Thymus (tissue), 11 donors: ENCODE data around the gene RSRC1. TPM values are rescaled to one million over a fixed set of nuclear protein-coding genes. Genes with fewer than 3 reads are reported as not detected.
"Not testable (repeated sequence)": the region's sequence is repeated elsewhere in the genome, so short reads cannot be mapped to it uniquely, and the experiment has no call there.

Experiments
- DNase-seq, 9 donors: peaks; one replicate each; pipeline ENCODE4 v3.0.0-alpha.2; 2013; ENCODE audit warnings: low spot score in 9 of 9, low read depth in 6 of 9, missing footprints in 1 of 9
- H3K27ac ChIP-seq, 2 donors: one replicate each; pipeline ENCODE4 v1.5.1; 2013; ENCODE audit warnings: control low read depth in 1 of 2, low read depth in 1 of 2, low read length in 1 of 2, mild to moderate bottlenecking in 1 of 2, moderate library complexity in 1 of 2
- H3K27me3 ChIP-seq, 2 donors: one replicate each; pipeline ENCODE4 v1.5.1; 2013; ENCODE audit warnings: low read length in 1 of 2; ENCODE audit not compliant: control insufficient read depth in 2 of 2, insufficient read depth in 1 of 2
- H3K36me3 ChIP-seq, 2 donors: one replicate each; pipeline ENCODE4 v1.5.1; 2013; ENCODE audit warnings: low read length in 1 of 2, mild to moderate bottlenecking in 1 of 2, moderate library complexity in 1 of 2; ENCODE audit not compliant: control insufficient read depth in 2 of 2, insufficient read depth in 2 of 2
- H3K4me1 ChIP-seq, 2 donors: one replicate each; pipeline ENCODE4 v1.5.1; 2013; ENCODE audit warnings: low read length in 2 of 2; ENCODE audit not compliant: control insufficient read depth in 2 of 2, insufficient read depth in 2 of 2
- H3K4me3 ChIP-seq, 2 donors: one replicate each; pipeline ENCODE4 v1.5.1; 2013; ENCODE audit warnings: low read length in 2 of 2, control low read depth in 1 of 2, mild to moderate bottlenecking in 1 of 2
- H3K9me3 ChIP-seq, 2 donors: one replicate each; pipeline ENCODE4 v1.5.1; 2013; ENCODE audit warnings: low read length in 1 of 2, mild to moderate bottlenecking in 1 of 2; ENCODE audit not compliant: control insufficient read depth in 2 of 2, insufficient read depth in 1 of 2
- WGBS: extraction: QIAGEN DNeasy Blood & Tissue Kit; methylation state at CpG from one replicate; pipeline ENCODE4 v1.1.7; 2013; 5-methylcytosine and 5-hydroxymethylcytosine counted together
- polyA plus RNA-seq: library from polyadenylated mRNA; stranded (reverse); fragments of 200-250 nt; gene quantifications from one replicate; pipeline ENCODE4 v1.2.3, GENCODE V29; 2013
- total RNA-seq: library from RNA; stranded (reverse); fragments of 120-200 nt; gene quantifications from one replicate; pipeline ENCODE4 v1.2.4, GENCODE V29; 2013
- donor health status: healthy.

RSRC1 gene
- total and polyA plus RNA-seq, 2 donors = 19.4 to 44.3 TPM

DNA sequence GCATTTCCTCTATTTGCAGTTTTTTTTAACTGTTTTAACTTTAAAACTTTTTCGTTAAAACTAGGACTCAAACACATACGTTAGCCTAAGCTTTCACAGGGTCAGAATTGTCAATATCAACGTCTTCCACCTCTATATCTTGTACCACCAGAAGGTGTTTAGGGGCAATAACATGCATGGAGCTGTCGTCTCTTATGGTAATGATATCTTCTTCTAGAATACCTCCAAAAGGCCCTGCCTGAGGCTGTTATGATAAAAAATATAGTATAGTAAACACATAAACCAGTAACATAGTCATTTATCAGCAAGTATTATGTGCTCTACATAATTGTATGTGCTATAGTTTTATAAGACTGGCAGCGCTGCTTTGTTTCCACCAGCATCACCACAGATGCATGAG is 384.8 kb downstream of the RSRC1 start:
- Histone ChIP-seq H3K4me1 (no peaks in the 10 kb centered on the region), H3K4me3 (no peak overlapping the region), H3K36me3 (no peaks in the 10 kb centered on the region), H3K27me3 (no peaks in the 10 kb centered on the region), H3K9me3 (no peaks in the 10 kb centered on the region), H3K27ac (no peak overlapping the region)
- no peak for DNase-seq
- 98% methylated on average over 5 of the region's 5 CpGs for WGBS

GRCh38 chr3:158495398-158495902 is 385.6 kb downstream of the RSRC1 start:
- not testable (repeated sequence) for H3K27ac ChIP-seq, H3K27me3 ChIP-seq, H3K9me3 ChIP-seq, H3K4me1 ChIP-seq, H3K36me3 ChIP-seq, H3K4me3 ChIP-seq, DNase-seq
- 94% methylated on average over 4 of the region's 4 CpGs for WGBS

DNA sequence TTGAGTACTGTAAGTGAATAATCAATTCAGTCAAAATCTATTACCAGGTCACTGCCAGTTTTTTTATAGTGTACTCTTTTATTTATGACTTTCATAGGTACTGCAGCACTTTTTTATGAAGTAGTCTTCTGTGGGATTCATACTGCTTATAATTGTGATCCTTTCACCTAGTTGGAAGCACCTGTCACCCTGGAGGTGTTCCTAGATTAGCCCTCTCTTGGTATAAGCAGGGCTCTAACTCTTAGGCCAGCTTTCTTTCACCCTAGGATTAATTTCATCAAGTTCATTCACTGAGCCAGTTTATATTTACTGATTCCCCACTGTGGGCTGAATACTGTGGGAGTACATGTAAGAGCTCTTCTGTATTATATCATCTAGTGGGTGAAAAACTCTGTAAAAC is 395.2 kb downstream of the RSRC1 start:
- no peak for DNase-seq

DNA sequence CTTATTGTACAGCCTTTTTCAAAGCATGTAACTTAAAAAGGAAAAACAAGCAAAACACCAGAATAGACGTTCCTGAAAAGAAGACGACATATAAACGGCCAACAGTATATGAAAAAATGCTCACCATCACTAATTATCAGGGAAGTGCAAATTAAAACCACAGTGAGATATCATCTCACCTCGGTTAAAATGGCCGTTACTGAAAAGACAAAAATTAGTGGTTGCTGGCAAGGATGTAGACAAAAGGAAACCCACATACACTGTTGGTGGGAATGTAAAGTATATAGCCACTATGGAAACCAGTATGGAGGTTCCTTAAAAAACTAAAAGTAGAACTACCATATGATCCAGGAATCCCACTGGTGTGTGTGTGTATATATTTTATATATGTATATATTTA is 396.6 kb downstream of the RSRC1 start:
- Histone ChIP-seq H3K27ac (no peak overlapping the region), H3K9me3 (peaks cover 0 to 3% of the 10 kb centered on the region in 2 donors), H3K4me1 (no peaks in the 10 kb centered on the region), H3K4me3 (no peak overlapping the region), H3K36me3 (no peaks in the 10 kb centered on the region), H3K27me3 (no peaks in the 10 kb centered on the region)
- 55% methylated on average over 5 of the region's 5 CpGs for WGBS
- no peak for DNase-seq

More for the DNA sequence above, 395.2 kb downstream of the RSRC1 start:
- H3K9me3 ChIP-seq = peaks cover 0 to 3% of the 10 kb centered on the region in 2 donors
- H3K4me1 ChIP-seq = no peaks in the 10 kb centered on the region
- H3K27ac ChIP-seq = no peak overlapping the region
- no peak overlapping the region for H3K4me3 ChIP-seq
- H3K27me3 ChIP-seq = no peaks in the 10 kb centered on the region
- H3K36me3 ChIP-seq = no peaks in the 10 kb centered on the region

- Histone ChIP-seq H3K27me3 (no peaks in the 10 kb centered on the region), H3K36me3 (no peaks in the 10 kb centered on the region), H3K9me3 (no peaks in the 10 kb centered on the region), H3K27ac (no peak overlapping the region), H3K4me3 (no peak overlapping the region), H3K4me1 (no peaks in the 10 kb centered on the region)
- DNase-seq = no peak
- WGBS = 94% methylated on average over 7 of the region's 7 CpGs
Measured at GRCh38 chr3:158508481-158508880, 398.6 kb downstream of the RSRC1 start.

DNA sequence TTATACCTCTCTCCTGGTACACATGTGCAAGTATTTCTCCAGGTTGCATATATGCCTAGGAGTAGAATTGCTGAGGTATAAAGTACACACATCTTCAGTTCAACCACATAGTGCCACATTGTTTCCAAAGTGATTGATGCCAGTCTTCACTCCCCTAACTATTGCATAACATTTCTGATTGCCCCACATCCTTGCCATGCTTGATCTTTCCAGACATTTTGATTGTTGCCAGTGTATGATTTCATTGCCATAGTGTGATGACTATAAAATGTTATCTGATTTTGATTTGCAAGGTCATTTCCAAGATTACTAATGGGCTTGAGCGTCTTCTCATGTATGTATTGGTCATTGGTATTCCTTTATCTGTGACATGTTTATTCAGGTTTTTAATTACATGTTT is 400.0 kb downstream of the RSRC1 start:
- H3K9me3 ChIP-seq = no peaks in the 10 kb centered on the region
- DNase-seq = no peak
- H3K4me1 ChIP-seq = no peaks in the 10 kb centered on the region
- H3K4me3 ChIP-seq = no peak overlapping the region
- H3K27me3 ChIP-seq = no peaks in the 10 kb centered on the region
- H3K36me3 ChIP-seq = no peaks in the 10 kb centered on the region
- 99% methylated on average over 1 of the region's 1 CpG for WGBS
- H3K27ac ChIP-seq = no peak overlapping the region

DNA sequence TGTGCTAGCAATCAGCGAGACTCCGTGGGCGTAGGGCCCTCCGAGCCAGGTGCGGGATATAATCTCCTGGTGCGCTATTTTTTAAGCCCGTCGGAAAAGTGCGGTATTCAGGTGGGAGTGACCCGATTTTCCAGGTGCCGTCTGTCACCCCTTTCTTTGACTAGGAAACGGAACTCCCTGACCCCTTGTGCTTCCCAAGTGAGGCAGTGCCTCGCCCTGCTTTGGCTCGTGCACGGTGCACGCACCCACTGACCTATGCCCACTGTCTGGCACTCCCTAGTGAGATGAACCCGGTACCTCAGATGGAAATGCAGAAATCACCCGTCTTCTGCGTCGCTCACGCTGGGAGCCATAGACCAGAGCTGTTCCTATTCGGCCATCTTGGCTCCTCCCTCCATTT is 406.8 kb downstream of the RSRC1 start:
- not testable (repeated sequence) for H3K9me3 ChIP-seq, H3K36me3 ChIP-seq, DNase-seq, H3K4me3 ChIP-seq, H3K27me3 ChIP-seq, H3K27ac ChIP-seq, H3K4me1 ChIP-seq
- WGBS = 94% methylated on average over 22 of the region's 22 CpGs

DNA sequence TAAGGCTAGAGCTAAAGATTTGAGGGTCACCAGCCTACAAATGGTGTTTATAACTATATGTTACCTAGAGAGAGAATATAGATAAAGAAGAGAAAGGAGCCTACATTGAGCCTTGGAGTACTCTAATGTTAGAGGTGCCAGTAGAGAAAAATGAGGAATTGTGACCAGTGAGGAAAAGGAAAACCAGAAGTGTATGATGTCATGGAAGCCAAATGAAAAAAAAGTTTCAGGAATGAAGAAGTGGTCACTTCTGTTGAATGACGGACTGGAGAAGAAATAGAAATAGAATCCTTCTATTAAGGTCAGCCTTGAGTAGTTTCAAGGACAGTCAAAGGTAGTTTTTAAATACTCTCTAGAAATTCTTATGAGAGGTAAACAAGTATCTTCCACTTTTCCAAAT is 409.9 kb downstream of the RSRC1 start:
- WGBS = 94% methylated on average over 1 of the region's 1 CpG
- H3K4me3 ChIP-seq = no peak overlapping the region
- no peak overlapping the region for H3K27ac ChIP-seq
- no peak for DNase-seq
- no peaks in the 10 kb centered on the region for H3K27me3 ChIP-seq
- no peaks in the 10 kb centered on the region for H3K9me3 ChIP-seq
- no peaks in the 10 kb centered on the region for H3K4me1 ChIP-seq
- H3K36me3 ChIP-seq = no peaks in the 10 kb centered on the region

DNA sequence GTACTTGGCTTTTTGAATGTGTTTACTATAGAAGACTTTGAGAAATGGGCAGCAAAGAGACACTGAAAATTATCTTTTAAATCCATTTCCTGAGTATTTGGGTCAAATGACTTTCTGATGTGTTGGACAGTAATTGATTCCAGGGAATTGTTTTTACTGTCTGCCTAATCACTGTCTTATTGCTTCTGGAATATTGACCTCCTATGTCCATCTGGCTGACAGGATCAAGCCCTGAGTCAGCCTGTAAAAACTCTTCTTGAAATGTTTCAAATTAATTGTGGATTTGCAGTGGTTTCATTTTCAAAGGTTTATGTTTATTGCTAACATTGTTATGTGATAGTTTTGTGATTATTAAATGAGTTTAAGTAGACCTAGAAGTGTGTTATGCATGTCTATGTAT is 410.5 kb downstream of the RSRC1 start:
- H3K27me3 ChIP-seq = no peaks in the 10 kb centered on the region
- no peaks in the 10 kb centered on the region for H3K4me1 ChIP-seq
- H3K4me3 ChIP-seq = no peak overlapping the region
- no peaks in the 10 kb centered on the region for H3K36me3 ChIP-seq
- H3K27ac ChIP-seq = no peak overlapping the region
- no peak for DNase-seq
- H3K9me3 ChIP-seq = no peaks in the 10 kb centered on the region
